GM18498 (cell line): ENCODE data around the gene ARID3A.
A peak's percentile ranks its signal among the peaks of the same experiment; 100 is the strongest.
"Not testable (repeated sequence)": the region's sequence is repeated elsewhere in the genome, so short reads cannot be mapped to it uniquely, and the experiment has no call there.

ENCODE experiments used
- ATAC-seq: cut with Tn5 transposase; IDR thresholded peaks from one replicate; pipeline ENCODE4 v1.9.1; 2021; ENCODE audit warnings: mild to moderate bottlenecking, moderate library complexity; ENCODE audit not compliant: unreplicated experiment

Gene ARID3A

GRCh38 chr19:944171-944567 is 18.3 kb downstream of the ARID3A start:
- ATAC-seq, result no peak

- no peak for ATAC-seq
Measured at GRCh38 chr19:944663-945241, 18.9 kb downstream of the ARID3A start.

GRCh38 chr19:945401-946252 is 19.8 kb downstream of the ARID3A start:
- ATAC-seq, result no peak

GRCh38 chr19:947090-947706 is 21.4 kb downstream of the ARID3A start:
- ATAC-seq, result peak; percentile 27

- peak; percentile 78 for ATAC-seq
Measured at GRCh38 chr19:947707-948539, 22.1 kb downstream of the ARID3A start.

- ATAC-seq, result no peak
Measured at GRCh38 chr19:948842-949496, 23.1 kb downstream of the ARID3A start.

- ATAC-seq, result no peak
Measured at GRCh38 chr19:950352-951066, 24.7 kb downstream of the ARID3A start.

- ATAC-seq, result no peak
Measured at GRCh38 chr19:952049-952679, 26.3 kb downstream of the ARID3A start.

GRCh38 chr19:952680-953444 is 27.0 kb downstream of the ARID3A start:
- ATAC-seq, result no peak

- ATAC-seq, result no peak
Measured at GRCh38 chr19:953445-954271, 27.8 kb downstream of the ARID3A start.

- no peak for ATAC-seq
Measured at GRCh38 chr19:954272-954671, 28.4 kb downstream of the ARID3A start.

GRCh38 chr19:954672-955494 is 29.0 kb downstream of the ARID3A start:
- peak; percentile 43 for ATAC-seq

GRCh38 chr19:955803-956765 is 30.2 kb downstream of the ARID3A start:
- no peak for ATAC-seq

GRCh38 chr19:956766-957440 is 31.1 kb downstream of the ARID3A start:
- no peak for ATAC-seq

GRCh38 chr19:957578-957977 is 31.7 kb downstream of the ARID3A start:
- not testable (repeated sequence) for ATAC-seq
